Astrocyte of the hippocampus (primary cell): ENCODE data around the gene DNM3.
"Not testable (repeated sequence)": the region's sequence is repeated elsewhere in the genome, so short reads cannot be mapped to it uniquely, and the experiment has no call there.

ENCODE experiments used
- DNase-seq: peaks from one replicate; pipeline ENCODE4 v3.0.0; 2011; ENCODE audit warnings: low read depth, low spot score

DNM3 gene

DNA sequence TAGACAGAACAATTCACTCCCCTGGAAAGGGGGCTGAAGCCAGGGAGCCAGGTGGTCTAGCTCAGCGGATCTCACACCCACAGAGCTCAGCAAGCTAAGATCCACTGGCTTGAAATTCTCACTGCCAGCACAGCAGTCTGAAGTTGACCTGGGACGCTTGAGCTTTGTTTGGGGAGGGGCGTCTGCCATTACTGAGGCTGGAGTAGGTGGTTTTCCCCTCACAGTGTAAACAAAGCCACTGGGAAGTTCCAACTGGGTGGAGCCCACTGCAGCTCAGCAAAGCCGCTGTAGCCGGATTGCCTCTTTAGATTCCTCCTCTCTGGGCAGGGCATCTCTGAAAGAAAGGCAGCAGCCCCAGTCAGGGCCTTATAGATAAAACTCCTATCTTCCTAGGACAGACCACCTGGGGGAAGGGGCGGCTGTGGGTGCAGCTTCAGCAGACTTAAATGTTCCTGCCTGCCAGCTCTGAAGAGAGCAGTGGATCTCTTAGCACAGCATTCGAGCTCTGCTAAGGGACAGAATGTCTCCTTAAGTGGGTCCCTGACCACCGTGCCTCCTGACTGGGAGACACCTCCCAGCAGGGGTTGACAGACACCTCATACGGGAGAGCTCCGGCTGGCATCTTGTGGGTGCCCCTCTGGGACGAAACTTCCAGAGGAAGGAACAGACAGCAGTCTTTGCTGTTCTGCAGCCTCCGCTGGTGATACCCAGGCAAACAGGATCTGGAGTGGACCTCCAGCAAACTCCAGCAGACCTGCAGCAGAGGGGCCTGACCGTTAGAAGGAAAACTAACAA is 183.8 kb downstream of the DNM3 start:
- not testable (repeated sequence) for DNase-seq

DNA sequence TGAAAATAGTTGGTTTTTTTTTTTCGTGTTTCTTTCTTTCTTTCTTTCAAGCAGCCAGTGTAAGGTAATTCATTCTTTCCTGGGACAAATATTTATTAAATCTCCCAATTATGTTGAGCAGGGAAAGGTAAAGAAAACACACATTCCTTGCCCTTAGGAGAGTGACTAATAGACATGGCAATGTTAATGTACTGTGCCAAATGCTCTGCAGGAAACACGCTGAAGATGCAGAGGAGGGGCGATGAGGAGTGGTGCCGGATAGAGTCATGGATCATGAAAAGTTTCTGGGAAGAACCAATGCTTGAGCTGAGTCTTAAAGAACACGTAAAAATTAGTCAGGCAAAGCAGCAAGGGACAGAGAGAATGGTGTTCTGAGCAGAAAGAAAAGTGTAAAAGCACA is 199.2 kb downstream of the DNM3 start:
- DNase-seq, result peak; percentile 83

DNA sequence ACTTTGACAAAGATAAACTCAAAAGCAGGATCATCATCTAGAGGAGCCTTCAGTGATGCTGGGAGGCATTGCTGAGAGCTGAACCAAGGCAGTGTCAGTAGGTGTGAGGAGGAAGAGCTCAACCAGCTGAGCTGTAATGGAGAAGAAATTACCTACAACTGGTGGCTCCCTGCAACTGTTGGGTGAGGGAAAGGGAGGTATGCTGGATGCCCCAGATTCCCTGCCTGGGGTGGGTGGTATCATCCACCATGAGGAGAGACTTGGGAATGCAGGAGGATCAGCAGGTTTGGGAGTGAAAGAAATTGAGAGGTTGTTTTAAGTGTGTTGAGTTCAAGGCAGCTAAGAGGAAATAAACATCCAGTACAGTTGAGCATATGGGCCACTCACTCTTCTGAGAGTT is 199.8 kb downstream of the DNM3 start:
- DNase-seq, result peak; percentile 6

DNA sequence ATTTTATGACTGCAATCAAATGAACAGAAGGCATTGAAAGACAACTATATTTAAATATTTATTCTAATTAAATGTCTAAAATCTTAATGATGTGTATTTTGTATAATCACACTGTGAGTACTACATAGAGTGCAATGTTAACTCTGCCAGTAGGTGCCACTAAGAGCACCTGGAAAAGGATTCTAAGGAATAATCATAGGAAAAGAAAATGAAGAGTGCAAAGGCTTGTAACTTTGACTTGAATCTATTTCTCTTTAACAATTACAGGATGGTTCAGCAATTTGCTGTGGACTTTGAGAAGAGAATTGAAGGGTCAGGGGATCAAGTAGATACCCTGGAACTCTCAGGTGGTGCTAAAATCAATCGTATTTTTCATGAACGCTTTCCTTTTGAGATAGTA is 200.4 kb downstream of the DNM3 start:
- peak; percentile 60 for DNase-seq

- no peak for DNase-seq
Measured at GRCh38 chr1:172043900-172044299, 202.6 kb downstream of the DNM3 start.

GRCh38 chr1:172051898-172052297 is 210.6 kb downstream of the DNM3 start:
- DNase-seq, result no peak

- DNase-seq, result no peak
Measured at GRCh38 chr1:172054172-172054571, 212.9 kb downstream of the DNM3 start.

- DNase-seq, result not testable (repeated sequence)
Measured at GRCh38 chr1:172055816-172056419, 214.6 kb downstream of the DNM3 start.

DNA sequence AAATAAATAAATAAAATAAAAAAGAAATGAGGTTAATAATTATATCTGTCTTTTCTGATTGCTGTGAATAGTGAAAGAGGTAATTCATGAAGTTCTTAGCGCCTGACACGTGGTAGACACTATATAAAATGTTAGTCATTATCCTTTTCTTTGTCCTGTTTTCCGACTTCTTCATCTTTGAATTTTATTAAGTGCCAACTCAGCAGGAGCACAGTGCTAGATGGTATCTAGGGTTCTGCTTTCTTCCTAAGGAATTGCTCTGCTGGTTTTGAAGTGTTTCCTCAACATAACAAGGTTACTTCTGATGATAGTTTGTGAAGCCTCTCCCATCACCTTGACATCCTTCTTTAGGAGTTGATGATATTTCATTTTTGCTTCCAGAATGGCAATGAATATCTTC is 227.0 kb downstream of the DNM3 start:
- no peak for DNase-seq

GRCh38 chr1:172069051-172069450 is 227.8 kb downstream of the DNM3 start:
- no peak for DNase-seq

GRCh38 chr1:172069534-172069933 is 228.2 kb downstream of the DNM3 start:
- DNase-seq, result no peak

DNA sequence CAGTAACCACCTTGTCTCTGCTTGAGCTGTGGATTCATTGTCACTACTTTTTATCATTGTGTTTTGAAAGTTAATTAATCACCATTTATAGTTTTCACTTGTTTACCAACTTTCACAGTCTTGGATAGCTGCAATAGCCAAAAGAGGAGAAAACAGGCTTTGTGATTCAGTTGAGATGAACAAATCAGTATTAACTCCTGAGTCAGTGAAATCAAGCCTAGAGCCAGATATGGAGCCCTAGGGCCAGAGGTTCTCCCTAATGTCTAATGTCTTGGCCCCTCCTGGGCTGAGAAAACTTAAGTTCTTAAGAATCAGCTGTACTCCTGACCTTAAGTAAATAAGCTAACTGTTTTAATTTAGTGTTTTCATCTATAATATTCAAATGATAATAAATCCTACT is 228.8 kb downstream of the DNM3 start:
- no peak for DNase-seq

- DNase-seq, result no peak
Measured at GRCh38 chr1:172071746-172072145, 230.4 kb downstream of the DNM3 start.

DNA sequence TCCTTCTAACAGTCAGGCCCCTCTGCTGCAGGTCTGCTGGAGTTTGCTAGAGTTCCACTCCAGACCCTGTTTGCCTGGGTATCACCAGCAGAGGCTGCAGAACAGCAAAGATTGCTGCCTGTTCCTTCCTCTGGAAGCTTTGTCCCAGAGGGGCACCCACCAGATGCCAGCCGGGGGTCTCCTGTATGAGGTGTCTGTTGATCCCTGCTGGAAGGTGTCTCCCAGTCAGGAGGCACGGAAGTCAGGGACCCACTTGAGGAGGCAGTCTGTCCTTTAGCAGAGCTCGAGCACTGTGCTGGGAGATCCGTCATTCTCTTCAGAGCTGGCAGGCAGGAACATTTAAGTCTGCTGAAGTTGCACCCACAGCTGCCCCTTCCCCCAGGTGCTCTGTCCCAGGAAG is 238.6 kb downstream of the DNM3 start:
- DNase-seq, result not testable (repeated sequence)

DNA sequence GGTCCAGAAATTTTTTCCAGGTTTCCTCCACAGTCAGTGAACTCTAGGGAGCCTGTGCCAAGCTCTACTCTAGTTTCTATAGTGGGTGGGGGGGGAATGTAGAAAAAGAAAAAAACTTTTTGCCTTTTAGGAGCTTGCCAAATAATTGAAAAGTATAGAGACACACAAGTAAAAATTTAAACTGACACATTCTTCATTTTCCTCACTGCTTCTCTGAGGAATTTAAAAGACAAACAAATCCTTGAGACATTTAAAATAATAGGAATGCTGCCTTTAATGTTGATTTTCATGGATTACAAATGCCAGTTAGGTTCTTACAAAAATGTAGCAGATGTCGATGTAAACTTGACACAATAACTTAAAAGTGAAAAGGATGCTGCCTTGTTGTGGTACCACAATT is 241.9 kb downstream of the DNM3 start:
- no peak for DNase-seq

GRCh38 chr1:172084876-172085275 is 243.6 kb downstream of the DNM3 start:
- no peak for DNase-seq

DNA sequence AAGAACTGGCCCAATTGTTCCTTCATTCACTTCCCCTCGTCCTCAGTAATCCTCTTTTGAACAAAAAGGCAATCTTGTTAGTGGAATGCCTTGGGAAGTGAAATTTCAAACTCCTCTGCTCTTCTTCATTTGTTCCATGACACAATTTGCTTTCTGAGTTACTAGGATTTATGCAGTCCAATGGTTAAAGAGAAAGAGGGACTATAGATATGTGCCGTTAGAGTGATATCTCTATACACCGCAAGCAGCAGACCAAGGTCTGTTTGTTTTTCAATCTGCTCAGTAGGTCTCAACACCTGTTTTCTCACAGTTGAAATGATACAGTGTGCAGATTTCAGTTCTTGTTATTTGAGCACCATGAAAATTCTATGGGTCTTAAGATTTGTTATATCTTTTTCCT is 244.0 kb downstream of the DNM3 start:
- DNase-seq, result no peak

GRCh38 chr1:172086137-172086536 is 244.8 kb downstream of the DNM3 start:
- no peak for DNase-seq

DNA sequence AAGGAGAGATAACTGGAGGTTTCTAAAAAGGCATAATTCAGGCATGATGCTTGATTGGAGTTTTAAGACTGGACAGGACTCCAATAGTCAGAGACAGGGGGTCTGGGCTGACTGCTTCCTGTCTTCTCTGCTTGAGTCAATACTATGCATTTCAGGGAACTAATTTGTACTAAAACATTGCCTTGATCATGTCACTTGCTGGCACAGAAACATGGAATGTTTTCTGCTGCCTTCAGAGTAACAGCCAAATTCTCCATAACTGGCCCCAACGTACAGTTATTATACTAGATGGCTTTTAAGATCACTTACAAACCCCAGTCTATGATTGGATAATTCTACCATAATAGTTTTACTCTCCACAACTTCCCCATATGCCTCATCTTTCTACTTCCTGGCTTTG is 247.0 kb downstream of the DNM3 start:
- DNase-seq, result no peak

GRCh38 chr1:172089768-172090510 is 248.6 kb downstream of the DNM3 start:
- peak; percentile 67 for DNase-seq

DNA sequence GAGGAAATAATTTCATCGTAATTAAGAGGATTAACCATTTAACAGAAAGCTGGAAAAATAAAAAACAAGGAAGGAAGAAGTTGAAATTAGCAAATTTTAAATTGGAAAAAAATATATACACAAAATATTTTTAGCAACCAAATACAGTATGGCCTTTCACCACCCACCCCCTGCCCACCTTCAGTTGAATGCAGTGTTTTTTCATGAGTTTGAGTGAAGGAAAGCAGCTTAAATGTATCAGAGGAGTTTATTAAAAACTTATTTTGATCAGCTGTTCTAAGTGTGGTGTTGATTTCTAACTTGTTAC is 249.2 kb downstream of the DNM3 start:
- DNase-seq, result no peak

- no peak for DNase-seq
Measured at GRCh38 chr1:172095846-172096245, 254.5 kb downstream of the DNM3 start.

GRCh38 chr1:172105230-172105629 is 263.9 kb downstream of the DNM3 start:
- DNase-seq, result no peak
